ENCODE measurements around the gene DR1.

Gene DR1

DNA sequence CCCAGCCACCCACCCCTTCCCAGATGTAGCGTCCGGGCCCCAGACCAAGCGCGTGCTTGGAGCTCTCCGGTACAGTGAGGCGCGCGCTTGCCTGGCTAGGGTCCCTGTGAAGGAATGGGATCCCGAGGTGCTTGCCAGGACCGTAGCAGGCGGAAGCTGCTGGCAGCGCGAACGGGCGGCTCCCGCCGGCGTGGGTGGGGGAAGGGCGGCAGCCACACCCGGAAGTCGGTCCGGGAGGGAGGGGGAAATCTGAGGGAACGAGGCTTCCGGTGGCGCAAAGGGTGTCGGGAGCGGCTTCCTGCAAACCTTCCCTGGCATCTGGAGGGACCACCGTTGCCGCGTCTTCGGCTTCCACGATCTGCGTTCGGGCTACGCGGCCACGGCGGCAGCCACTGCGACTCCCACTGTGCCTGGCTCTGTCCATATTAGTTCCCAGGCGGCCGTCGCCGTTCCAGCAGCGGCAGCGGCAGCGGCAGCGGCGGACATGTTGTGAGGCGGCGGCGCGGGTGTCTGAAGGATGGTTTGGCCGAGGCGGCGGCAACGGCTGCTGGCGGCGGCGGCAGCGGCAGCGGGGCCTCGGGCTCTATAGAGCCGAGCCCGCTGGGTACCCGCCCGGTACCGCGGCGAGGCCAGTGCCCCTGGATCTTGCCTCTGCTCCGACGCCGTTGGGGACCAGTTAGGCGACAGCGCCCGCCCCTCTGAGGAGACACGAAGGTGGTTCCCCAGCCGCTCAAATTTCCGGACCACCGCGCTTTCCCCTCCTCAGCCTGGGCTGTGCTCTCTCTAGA lies at the start of gene DR1:
Gene DR1, plus strand, starts transcription at position 275 of the 788 bp plus-strand sequence. CDS start 739 bp downstream, outside the sequence.
- in situ Hi-C loops (cut with MboI; ENCODE audit: low sequenced_read_pairs), result no loop called here

GRCh38 chr1:93296555-93297154 lies 49.1 kb upstream of the DR1 start:
- in situ Hi-C loops (cut with MboI; ENCODE audit: low sequenced_read_pairs), result no loop called here

DNA sequence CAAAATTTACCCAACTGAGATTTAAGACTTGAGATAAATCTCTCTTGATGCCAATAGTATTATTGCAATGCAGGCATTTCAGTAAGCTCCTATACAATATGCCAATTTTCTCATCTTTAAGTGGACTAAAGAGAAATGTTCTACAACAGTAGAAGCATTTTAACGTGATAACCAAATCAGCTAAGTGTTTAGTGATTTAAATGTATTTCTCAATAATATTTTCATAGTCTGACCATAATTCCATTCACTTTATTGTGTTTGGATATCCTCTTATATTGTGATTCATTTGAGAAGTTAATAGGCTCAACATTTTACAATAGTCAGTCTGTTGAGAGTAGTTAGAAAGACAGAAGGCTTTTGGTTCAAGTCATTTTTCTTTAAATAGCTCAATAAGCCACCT lies 44.6 kb upstream of the DR1 start:
- in situ Hi-C loops (cut with MboI; ENCODE audit: low sequenced_read_pairs), result loop anchor here (25.0 kb wide), 1 partner anchor 561 kb away; no protein-coding TSS in a partner anchor

DNA sequence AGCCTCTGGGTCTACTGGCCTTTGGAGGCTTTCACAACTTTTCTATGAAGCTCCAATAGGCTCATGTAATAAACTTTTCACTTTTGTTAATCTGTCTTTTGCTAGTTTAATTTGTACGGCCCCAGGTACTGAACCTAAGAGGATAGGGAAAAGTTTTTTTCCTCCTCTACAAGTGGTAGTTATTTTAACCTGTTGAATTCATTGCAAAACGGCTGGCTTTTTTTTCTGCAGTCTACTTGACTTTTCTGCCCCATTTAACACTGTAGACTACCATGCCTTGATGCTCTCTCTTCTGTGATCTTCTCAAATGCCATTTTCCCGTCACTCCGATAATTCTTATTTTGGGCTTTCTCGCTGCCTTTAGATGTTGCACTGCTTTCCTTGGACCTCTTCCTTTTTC lies 43.6 kb upstream of the DR1 start:
- in situ Hi-C loops (cut with MboI; ENCODE audit: low sequenced_read_pairs), result loop anchor here (25.0 kb wide), 1 partner anchor 560 kb away; no protein-coding TSS in a partner anchor

DNA sequence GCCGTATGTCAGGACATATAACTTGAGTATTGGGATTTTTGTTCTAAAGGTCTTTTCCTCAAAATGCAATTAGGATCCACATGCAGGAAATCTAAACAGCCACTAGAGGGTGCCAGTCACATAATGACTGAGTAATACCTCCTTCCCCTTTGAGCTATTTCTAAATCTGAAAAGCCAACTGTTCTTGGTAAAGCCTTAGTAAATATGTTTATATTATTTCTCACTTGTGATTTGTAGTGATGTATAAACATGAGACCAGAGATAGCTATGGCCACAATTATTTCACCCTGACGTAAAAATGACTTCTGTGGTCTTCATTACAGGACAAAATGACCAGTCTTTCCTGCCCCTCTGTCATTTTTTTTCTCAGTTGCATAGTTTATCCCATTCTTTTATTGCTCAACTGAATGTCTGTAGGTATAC lies 41.0 kb upstream of the DR1 start:
- in situ Hi-C loops (cut with MboI; ENCODE audit: low sequenced_read_pairs), result loop anchor here (25.0 kb wide), 1 partner anchor 558 kb away; no protein-coding TSS in a partner anchor

GRCh38 chr1:93306920-93307319 lies 38.8 kb upstream of the DR1 start:
- in situ Hi-C loops (cut with MboI; ENCODE audit: low sequenced_read_pairs), result loop anchor here (25.0 kb wide), 1 partner anchor 555 kb away; no protein-coding TSS in a partner anchor

- in situ Hi-C loops (cut with MboI; ENCODE audit: low sequenced_read_pairs), result loop anchor here (25.0 kb wide), 1 partner anchor 549 kb away; no protein-coding TSS in a partner anchor
These were observed 32.7 kb upstream of the DR1 start for GRCh38 chr1:93313026-93313425.

DNA sequence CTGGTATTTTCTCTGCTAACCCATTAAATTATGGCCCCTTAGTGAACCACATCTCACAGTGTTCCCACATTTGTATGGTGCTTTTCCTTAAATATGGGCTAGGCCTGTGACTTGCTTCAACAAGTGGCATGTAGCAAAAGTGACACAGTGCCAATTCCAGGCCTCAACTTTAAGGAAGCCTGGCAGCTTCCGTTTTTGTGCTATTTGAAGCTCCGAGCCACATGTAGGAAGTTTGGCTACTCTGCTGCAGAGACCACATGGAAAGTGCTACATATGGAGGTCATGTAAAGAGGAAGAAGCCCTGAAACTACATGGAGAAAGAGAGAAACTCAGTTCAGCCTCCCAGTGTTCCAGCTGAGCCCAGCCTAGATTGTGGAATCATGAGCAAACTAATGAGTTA lies 28.5 kb upstream of the DR1 start:
- in situ Hi-C loops (cut with MboI; ENCODE audit: low sequenced_read_pairs), result loop anchor here (25.0 kb wide), 1 partner anchor 545 kb away; no protein-coding TSS in a partner anchor

GRCh38 chr1:93317943-93318342 lies 27.8 kb upstream of the DR1 start:
- in situ Hi-C loops (cut with MboI; ENCODE audit: low sequenced_read_pairs), result loop anchor here (25.0 kb wide), 1 partner anchor 544 kb away; no protein-coding TSS in a partner anchor

GRCh38 chr1:93321720-93322119 lies 24.0 kb upstream of the DR1 start:
- in situ Hi-C loops (cut with MboI; ENCODE audit: low sequenced_read_pairs), result loop anchor here (25.0 kb wide), 1 partner anchor 541 kb away; no protein-coding TSS in a partner anchor

- in situ Hi-C loops (cut with MboI; ENCODE audit: low sequenced_read_pairs), result loop anchor here (25.0 kb wide), 1 partner anchor 540 kb away; no protein-coding TSS in a partner anchor
These were observed 23.4 kb upstream of the DR1 start for GRCh38 chr1:93322349-93322748.

- in situ Hi-C loops (cut with MboI; ENCODE audit: low sequenced_read_pairs), result loop anchor here (25.0 kb wide), 1 partner anchor 539 kb away; no protein-coding TSS in a partner anchor
These were observed 22.4 kb upstream of the DR1 start for GRCh38 chr1:93323185-93323820.

GRCh38 chr1:93324486-93325464 lies 20.9 kb upstream of the DR1 start:
- in situ Hi-C loops (cut with MboI; ENCODE audit: low sequenced_read_pairs), result loop anchor here (25.0 kb wide), 1 partner anchor 538 kb away; no protein-coding TSS in a partner anchor

GRCh38 chr1:93328809-93329760 lies 16.6 kb upstream of the DR1 start:
- in situ Hi-C loops (cut with MboI; ENCODE audit: low sequenced_read_pairs), result no loop called here

GRCh38 chr1:93330196-93330595 lies 15.5 kb upstream of the DR1 start:
- in situ Hi-C loops (cut with MboI; ENCODE audit: low sequenced_read_pairs), result no loop called here

DNA sequence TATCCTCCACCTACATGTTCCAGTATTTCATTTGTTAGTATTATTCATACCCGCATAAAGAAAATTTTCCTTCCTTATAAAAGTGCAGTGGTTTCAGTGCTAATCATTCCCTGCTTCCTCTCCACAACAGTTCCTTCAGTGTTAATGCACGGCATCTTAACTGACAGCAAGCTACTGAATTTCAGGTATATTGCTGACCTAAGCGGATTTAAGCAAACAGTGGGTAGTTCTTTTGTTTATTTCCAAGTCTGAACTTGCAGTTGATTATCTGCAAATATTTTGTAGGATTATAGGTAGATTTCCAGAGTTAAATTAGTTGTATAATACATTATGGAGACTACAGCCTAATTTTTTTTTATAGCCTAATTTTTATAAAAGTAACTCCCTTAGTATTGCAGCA lies 15.1 kb upstream of the DR1 start:
- in situ Hi-C loops (cut with MboI; ENCODE audit: low sequenced_read_pairs), result no loop called here

GRCh38 chr1:93331412-93331811 lies 14.3 kb upstream of the DR1 start:
- in situ Hi-C loops (cut with MboI; ENCODE audit: low sequenced_read_pairs), result no loop called here

- in situ Hi-C loops (cut with MboI; ENCODE audit: low sequenced_read_pairs), result no loop called here
These were observed 13.3 kb upstream of the DR1 start for GRCh38 chr1:93332368-93332767.
